C4-2B (cell line): ENCODE measurements around the gene WBP11.

Experiments
- CTCF ChIP-seq: fragments of 450-650 bp; conservative IDR thresholded peaks from 2 replicates; pipeline ENCODE4 v1.5.1; 2017; ENCODE audit warnings: mild to moderate bottlenecking
- ZFX ChIP-seq: fragments of 450-650 bp; IDR thresholded peaks from 2 replicates; pipeline ENCODE4 v1.6.1; 2017

- TF ChIP-seq CTCF (no peak), ZFX (no peak)
Measured at GRCh38 chr12:14834509-14834908, 31.2 kb upstream of the WBP11 start.
